Adrenal gland (tissue), 12 donors: ENCODE results near the gene ORAI3. TPM values are rescaled to one million over a fixed set of nuclear protein-coding genes. Genes with fewer than 3 reads are reported as not detected.

Experiments used
- DNase-seq, 7 donors: peaks; one replicate each; pipeline ENCODE4 v3.0.0-alpha.2; 2019 to 2020
- H3K27ac ChIP-seq, 5 donors: fragments of 200-600 bp; sonication (generic) in 4 of 5; 1 replicate in 3 of 5; 2 replicates in 2 of 5; pipeline versions ENCODE4 v1.5.1 to v1.8.0; 2016 to 2020; ENCODE audit warnings: mild to moderate bottlenecking in 1 of 5
- H3K27me3 ChIP-seq: fragments of 200-600 bp; 2 replicates; pipeline ENCODE4 v1.8.0; 2021
- H3K36me3 ChIP-seq, 2 donors: fragments of 200-600 bp; replicated peaks in 1 of 2; 1 replicate in 1 of 2; 2 replicates in 1 of 2; pipeline versions ENCODE4 v1.5.1 to v1.8.0; 2018 to 2022
- H3K4me1 ChIP-seq, 2 donors: fragments of 200-600 bp; replicated peaks in 1 of 2; 1 replicate in 1 of 2; 2 replicates in 1 of 2; pipeline versions ENCODE4 v1.5.1 to v1.8.0; 2018 to 2021
- H3K4me3 ChIP-seq, 4 donors: fragments of 200-600 bp; sonication (generic) in 3 of 4; one replicate each; pipeline ENCODE4 v1.5.1; 2016 to 2018
- H3K9me3 ChIP-seq, 3 donors: fragments of 200-600 bp; sonication (generic) in 1 of 3; replicated peaks in 1 of 3; 1 replicate in 2 of 3; 2 replicates in 1 of 3; pipeline versions ENCODE4 v1.5.1 to v1.8.0; 2016 to 2021
- CTCF ChIP-seq, 6 experiments: fragments of 450-650 bp in 4 of 6; fragments of 200-600 bp in 2 of 6; sonication (generic) in 1 of 6; IDR thresholded peaks; 1 replicate in 5 of 6; 2 replicates in 1 of 6; pipeline versions ENCODE4 v1.5.1 to v1.8.0; 2016 to 2021; ENCODE audit warnings: antibody characterized with exemption in 6 of 6, mild to moderate bottlenecking in 2 of 6, moderate library complexity in 1 of 6
- POLR2A ChIP-seq, 2 donors: fragments of 450-650 bp; IDR thresholded peaks; one replicate each; pipeline ENCODE4 v1.6.1; 2017; ENCODE audit warnings: antibody characterized with exemption in 2 of 2, mild to moderate bottlenecking in 2 of 2, moderate library complexity in 1 of 2
- WGBS, 4 donors: extraction: QIAGEN DNeasy Blood & Tissue Kit in 2 of 4; methylation state at CpG; one replicate each; pipeline versions ENCODE4 v1.1.5 to v1.1.7; 2013 to 2017; 5-methylcytosine and 5-hydroxymethylcytosine counted together
- intact Hi-C, 2 donors: fragments of 100-400 bp; cut with DNase I; formaldehyde crosslinking; loops; one replicate each; pipeline versions ENCODE4 v1.14.1 to v1.15.0; 2022 to 2023
- polyA plus RNA-seq, 3 donors: library from polyadenylated mRNA; stranded (reverse); fragments of 200-250 nt in 2 of 3; fragments of 350-450 nt in 1 of 3; fragmentation: Illumina TruSeq in 1 of 3; extraction: RNeasy Lipid Tissue Mini Kit (QIAGEN cat#74804) in 1 of 3; gene quantifications; one replicate each; pipeline ENCODE4 v1.2.3, GENCODE V29; 2013 to 2014
- total RNA-seq, 9 donors: library from RNA; depleted of rRNA in 4 of 9; stranded (reverse); fragments of >200 nt in 4 of 9; fragments of 120-200 nt in 1 of 9; fragmentation: NEBNext Ultra II Directional in 1 of 9; extraction: Animal tissue kit (Norgen Biotek cat#: 25700) in 1 of 9; gene quantifications; one replicate each; pipeline versions ENCODE4 v1.1.0 to v1.2.4, GENCODE V29; 2013 to 2023
- donor health status: healthy with polysubstance abuse.
- donor health status: Bipolar disorder and iron deficiency.
- donor health status: DM: yes; HTN: yes; CAD: no.
- donor health status: DM: no; HTN: no; CAD: no.
- donor health status: DM: no; HTN: no; CAD: no.
- donor health status: DM: yes; HTN: yes; CAD: no.

The ORAI3 gene
- total and polyA plus RNA-seq, 12 donors, result 19.5 to 101 (median 57.0) TPM

- Histone ChIP-seq H3K27ac (no peak overlapping the region), H3K9me3 (no peaks in the 10 kb centered on the region), H3K27me3 (no peaks in the 10 kb centered on the region), H3K36me3 (peaks cover 0 to 15% of the 10 kb centered on the region in 2 donors), H3K4me3 (no peak overlapping the region), H3K4me1 (peaks cover 7 to 13% of the 10 kb centered on the region in 2 donors)
- no peak for DNase-seq
- no peak for TF ChIP-seq POLR2A (IDR thresholded peaks at IDR 0.05)
- no peak for TF ChIP-seq CTCF (IDR thresholded peaks at IDR 0.05)
- intact Hi-C loops, result loop anchor here in 1 of 2 donors (10.0 kb wide), 1 partner anchor 59 kb away; the partner anchor contains the start of gene HSD3B7
- WGBS, 4 donors, result 68 to 74% (median 70%) methylated on average over 10 of the region's 10 CpGs
These were observed 22.7 kb upstream of the ORAI3 start for GRCh38 chr16:30925995-30926811.

DNA sequence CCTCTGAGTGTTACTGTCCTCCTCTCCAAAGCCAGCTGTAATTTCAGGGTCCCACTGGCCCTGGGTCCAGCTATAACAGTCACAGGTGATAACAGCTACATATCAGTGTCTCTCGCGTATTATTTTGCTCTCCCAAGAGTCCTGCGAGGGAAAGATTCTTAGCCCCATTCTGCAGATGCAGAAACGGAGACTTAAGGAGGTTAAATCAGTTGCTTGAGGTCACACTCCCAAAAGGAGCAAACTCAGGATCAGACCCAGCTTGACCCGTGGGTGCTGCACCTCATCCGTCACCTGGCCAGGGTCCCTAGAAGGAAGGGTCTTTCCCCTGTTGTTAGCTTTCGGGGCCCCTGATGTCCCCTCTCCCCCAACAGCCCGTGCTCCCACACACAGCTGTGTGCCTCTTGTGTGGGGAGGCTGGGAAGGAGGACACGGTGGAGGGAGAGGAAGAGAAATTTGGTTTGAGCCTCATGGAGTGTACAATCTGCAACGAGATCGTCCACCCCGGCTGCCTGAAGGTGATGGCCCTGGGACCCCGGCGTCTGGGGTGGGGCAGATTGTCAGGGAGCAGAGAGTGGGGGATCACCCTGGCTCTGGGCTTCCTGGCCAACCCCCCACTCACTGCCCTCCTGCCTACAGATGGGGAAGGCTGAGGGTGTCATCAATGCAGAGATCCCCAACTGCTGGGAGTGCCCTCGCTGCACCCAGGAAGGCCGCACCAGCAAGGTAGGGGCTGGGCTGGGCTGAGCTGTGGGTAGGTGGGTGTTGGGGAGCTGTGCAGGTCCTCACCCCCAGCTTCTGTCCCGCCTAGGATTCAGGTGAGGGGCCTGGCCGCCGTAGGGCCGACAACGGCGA, 21.7 kb upstream of the ORAI3 start:
- no peak overlapping the region for H3K4me3 ChIP-seq
- peaks cover 0 to 19% of the 10 kb centered on the region in 2 donors for H3K36me3 ChIP-seq
- 88 to 93% (median 89%) methylated on average over 14 to 22 of the region's 22 CpGs for WGBS, 4 donors
- no peaks in the 10 kb centered on the region for H3K27me3 ChIP-seq
- H3K27ac ChIP-seq, result no peak overlapping the region
- H3K4me1 ChIP-seq, result peaks cover 0 to 7% of the 10 kb centered on the region in 2 donors
- H3K9me3 ChIP-seq, result no peaks in the 10 kb centered on the region
- DNase-seq, result no peak
- no peak for TF ChIP-seq CTCF (IDR thresholded peaks at IDR 0.05)
- TF ChIP-seq POLR2A (IDR thresholded peaks at IDR 0.05), result no peak
- intact Hi-C loops, result loop anchor here in 1 of 2 donors (10.0 kb wide), 1 partner anchor 58 kb away; the partner anchor contains the start of gene HSD3B7

- peaks cover 0 to 25% of the 10 kb centered on the region in 2 donors for H3K36me3 ChIP-seq
- no peak for TF ChIP-seq POLR2A (IDR thresholded peaks at IDR 0.05)
- no peak for TF ChIP-seq CTCF (IDR thresholded peaks at IDR 0.05)
- no peak overlapping the region for H3K27ac ChIP-seq
- DNase-seq, result peak in 4 of 7 donors; percentile 42 to 80 (median 52)
- no peaks in the 10 kb centered on the region for H3K9me3 ChIP-seq
- 49 to 83% (median 60%) methylated on average over 5 to 15 of the region's 15 CpGs for WGBS, 4 donors
- no peaks in the 10 kb centered on the region for H3K27me3 ChIP-seq
- no peak overlapping the region for H3K4me3 ChIP-seq
- peaks cover 0 to 7% of the 10 kb centered on the region in 2 donors for H3K4me1 ChIP-seq
- intact Hi-C loops, result loop anchor here in 1 of 2 donors (10.0 kb wide), 1 partner anchor 57 kb away; the partner anchor contains the start of gene HSD3B7
These were observed 21.0 kb upstream of the ORAI3 start for GRCh38 chr16:30927789-30928378.
